HG02943 (cell line): ENCODE data around the gene FHIT.

ENCODE experiments used
- ATAC-seq: cut with Tn5 transposase; IDR thresholded peaks from one replicate; pipeline ENCODE4 v1.9.1; 2021; ENCODE audit warnings: mild to moderate bottlenecking, low read depth, moderate library complexity; ENCODE audit not compliant: unreplicated experiment

FHIT gene

GRCh38 chr3:60395173-60395762 is 856.0 kb downstream of the FHIT start:
- no peak for ATAC-seq

GRCh38 chr3:60393946-60394345 is 857.3 kb downstream of the FHIT start:
- ATAC-seq = no peak

- ATAC-seq = no peak
Measured at GRCh38 chr3:60392501-60392900, 858.8 kb downstream of the FHIT start.

GRCh38 chr3:60391292-60391691 is 860.0 kb downstream of the FHIT start:
- no peak for ATAC-seq

- no peak for ATAC-seq
Measured at GRCh38 chr3:60388731-60389130, 862.5 kb downstream of the FHIT start.

GRCh38 chr3:60386306-60386705 is 864.9 kb downstream of the FHIT start:
- no peak for ATAC-seq

GRCh38 chr3:60384341-60384740 is 866.9 kb downstream of the FHIT start:
- no peak for ATAC-seq

- ATAC-seq = no peak
Measured at GRCh38 chr3:60383345-60383744, 867.9 kb downstream of the FHIT start.

GRCh38 chr3:60366486-60366885 is 884.8 kb downstream of the FHIT start:
- no peak for ATAC-seq

- no peak for ATAC-seq
Measured at GRCh38 chr3:60365360-60365759, 885.9 kb downstream of the FHIT start.

GRCh38 chr3:60364475-60364874 is 886.8 kb downstream of the FHIT start:
- ATAC-seq = no peak

- ATAC-seq = no peak
Measured at GRCh38 chr3:60363817-60364216, 887.4 kb downstream of the FHIT start.

- ATAC-seq = no peak
Measured at GRCh38 chr3:60355825-60356224, 895.4 kb downstream of the FHIT start.

GRCh38 chr3:60351481-60351880 is 899.8 kb downstream of the FHIT start:
- ATAC-seq = no peak

GRCh38 chr3:60344340-60344739 is 906.9 kb downstream of the FHIT start:
- ATAC-seq = no peak

GRCh38 chr3:60343831-60344230 is 907.4 kb downstream of the FHIT start:
- no peak for ATAC-seq

GRCh38 chr3:60339304-60339703 is 911.9 kb downstream of the FHIT start:
- no peak for ATAC-seq

GRCh38 chr3:60337421-60337820 is 913.8 kb downstream of the FHIT start:
- no peak for ATAC-seq

GRCh38 chr3:60336061-60336460 is 915.2 kb downstream of the FHIT start:
- ATAC-seq = no peak

- ATAC-seq = no peak
Measured at GRCh38 chr3:60333710-60334109, 917.5 kb downstream of the FHIT start.

- no peak for ATAC-seq
Measured at GRCh38 chr3:60330107-60330506, 921.1 kb downstream of the FHIT start.

GRCh38 chr3:60325610-60326170 is 925.6 kb downstream of the FHIT start:
- no peak for ATAC-seq

GRCh38 chr3:60323651-60324050 is 927.6 kb downstream of the FHIT start:
- no peak for ATAC-seq
